ENCODE data around the gene MYBPC1. TPM values are rescaled to one million over a fixed set of nuclear protein-coding genes. Genes with fewer than 3 reads are reported as not detected.

Gene MYBPC1
- polyA plus RNA-seq, 3 donors: 0.04 to 0.16 TPM; not detected in 1

- H3K4me1 Mint-ChIP-seq: peaks cover 24% of the 10 kb centered on the region
- intact Hi-C loops (cut with micrococcal nuclease): no loop called here
- Histone ChIP-seq H3K4me2 (replicated peaks; ENCODE audit: extremely low read depth, low read length, poor library complexity, severe bottlenecking) (no peak overlapping the region), H3K36me3 (replicated peaks in 1 of 2; ENCODE audit: control insufficient read depth in 1 of 2, insufficient read depth in 2 of 2, low read length in 2 of 2) (no peaks in the 10 kb centered on the region), H4K20me1 (ENCODE audit: insufficient read depth, low read length) (no peaks in the 10 kb centered on the region), H3K4me3 (replicated peaks in 1 of 3; ENCODE audit: low read depth in 2 of 3, low read length in 3 of 3) (no peak overlapping the region), H3K79me2 (ENCODE audit: insufficient read depth, low read length) (no peaks in the 10 kb centered on the region), H3K27ac (ENCODE audit: low read depth in 1 of 2, low read length in 2 of 2) (no peak overlapping the region), H3K9me3 (replicated peaks in 1 of 2; ENCODE audit: control insufficient read depth in 1 of 2, insufficient read depth in 1 of 2, low read length in 2 of 2) (no peaks in the 10 kb centered on the region), H3K27me3 (ENCODE audit: control insufficient read depth in 2 of 2, insufficient read depth in 2 of 2, low read length in 2 of 2) (no peaks in the 10 kb centered on the region), H2AFZ (ENCODE audit: insufficient read depth, low read depth, low read length, poor library complexity, severe bottlenecking) (no peak overlapping the region), H3K9ac (ENCODE audit: insufficient read depth, low read length, poor library complexity, severe bottlenecking) (no peak overlapping the region), H3K4me1 (ENCODE audit: control insufficient read depth in 1 of 2, insufficient read depth in 2 of 2, low read length in 2 of 2) (peaks cover 11 to 13% of the 10 kb centered on the region in 2 donors)
- H3K9me3 Mint-ChIP-seq: peaks cover 0 to 4% (median 0%) of the 10 kb centered on the region in 7 donors
- H3K36me3 Mint-ChIP-seq: no peaks in the 10 kb centered on the region
- DNase-seq: peak in 1 of 3 donors; percentile 12
- no CpG with 5 or more reads among the region's 4 CpGs for WGBS (ENCODE audit: insufficient coverage)
- peaks cover 0 to 9% (median 2%) of the 10 kb centered on the region in 3 donors for H3K27me3 Mint-ChIP-seq (ENCODE audit: low read depth in 3 of 3)
- H3K4me3 Mint-ChIP-seq: no peak overlapping the region
- no peak overlapping the region for H3K27ac Mint-ChIP-seq
- TF ChIP-seq CTCF (IDR thresholded peaks at IDR 0.05): no peak
These were observed 28.5 kb upstream of the MYBPC1 start for GRCh38 chr12:101566318-101566717.

- no peaks in the 10 kb centered on the region for H3K27me3 ChIP-seq (ENCODE audit: control insufficient read depth in 2 of 2, insufficient read depth in 2 of 2, low read length in 2 of 2)
- intact Hi-C loops (cut with micrococcal nuclease): no loop called here
These were observed 26.9 kb upstream of the MYBPC1 start for GRCh38 chr12:101567918-101568317.

More at GRCh38 chr12:101567918-101568317, 26.9 kb upstream of the MYBPC1 start:
- Mint-ChIP-seq H3K27me3 (ENCODE audit: low read depth in 3 of 3) (peaks cover 0 to 9% (median 2%) of the 10 kb centered on the region in 3 donors), H3K27ac (no peak overlapping the region), H3K4me3 (no peak overlapping the region), H3K36me3 (no peaks in the 10 kb centered on the region), H3K4me1 (peaks cover 24% of the 10 kb centered on the region), H3K9me3 (peaks cover 0 to 4% (median 0%) of the 10 kb centered on the region in 7 donors)
- H2AFZ ChIP-seq (ENCODE audit: insufficient read depth, low read depth, low read length, poor library complexity, severe bottlenecking): no peak overlapping the region
- H3K4me1 ChIP-seq (ENCODE audit: control insufficient read depth in 1 of 2, insufficient read depth in 2 of 2, low read length in 2 of 2): peaks cover 11 to 13% of the 10 kb centered on the region in 2 donors
- no peaks in the 10 kb centered on the region for H3K36me3 ChIP-seq (replicated peaks in 1 of 2; ENCODE audit: control insufficient read depth in 1 of 2, insufficient read depth in 2 of 2, low read length in 2 of 2)
- DNase-seq: no peak
- no peaks in the 10 kb centered on the region for H3K79me2 ChIP-seq (ENCODE audit: insufficient read depth, low read length)
- H3K27ac ChIP-seq (ENCODE audit: low read depth in 1 of 2, low read length in 2 of 2): no peak overlapping the region
- no peaks in the 10 kb centered on the region for H3K9me3 ChIP-seq (replicated peaks in 1 of 2; ENCODE audit: control insufficient read depth in 1 of 2, insufficient read depth in 1 of 2, low read length in 2 of 2)
- H3K9ac ChIP-seq (ENCODE audit: insufficient read depth, low read length, poor library complexity, severe bottlenecking): no peak overlapping the region
- H3K4me2 ChIP-seq (replicated peaks; ENCODE audit: extremely low read depth, low read length, poor library complexity, severe bottlenecking): no peak overlapping the region
- H4K20me1 ChIP-seq (ENCODE audit: insufficient read depth, low read length): no peaks in the 10 kb centered on the region
- no peak overlapping the region for H3K4me3 ChIP-seq (replicated peaks in 1 of 3; ENCODE audit: low read depth in 2 of 3, low read length in 3 of 3)
- TF ChIP-seq CTCF (IDR thresholded peaks at IDR 0.05): no peak
- WGBS (ENCODE audit: insufficient coverage): no CpG with 5 or more reads among the region's 4 CpGs
